ENCODE results near the gene KRTAP19-1. TPM values are rescaled to one million over a fixed set of nuclear protein-coding genes. Genes with fewer than 3 reads are reported as not detected.
"Not testable (repeated sequence)": the region's sequence is repeated elsewhere in the genome, so short reads cannot be mapped to it uniquely, and the experiment has no call there.

Gene KRTAP19-1
- total RNA-seq, result not detected in 2 replicates

DNA sequence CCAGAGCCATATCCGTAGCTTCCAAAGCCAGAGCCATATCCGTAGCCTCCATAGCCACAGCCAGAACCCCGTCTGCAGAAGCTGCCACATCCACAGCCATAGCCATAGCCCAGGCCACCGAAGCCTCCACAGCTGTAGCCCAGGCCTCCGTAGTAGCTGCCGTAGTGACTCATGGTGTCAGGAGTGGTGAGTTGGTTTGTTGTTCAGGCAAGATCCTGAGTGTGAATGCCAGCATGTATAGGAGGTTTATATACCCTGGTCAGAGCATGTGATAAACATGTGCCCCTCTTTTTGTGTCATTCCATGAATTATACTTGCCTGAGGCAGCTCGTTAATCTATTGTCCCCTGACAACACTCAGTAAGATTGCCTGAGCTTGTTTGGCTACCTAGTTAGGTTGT lies at the start of gene KRTAP19-1:
Gene KRTAP19-1 (minus strand): TSS at position 223 of the 400 bp plus-strand sequence. CDS start 50 bp downstream, at position 173.
- no peak for DNase-seq (ENCODE audit: low read depth)

DNA sequence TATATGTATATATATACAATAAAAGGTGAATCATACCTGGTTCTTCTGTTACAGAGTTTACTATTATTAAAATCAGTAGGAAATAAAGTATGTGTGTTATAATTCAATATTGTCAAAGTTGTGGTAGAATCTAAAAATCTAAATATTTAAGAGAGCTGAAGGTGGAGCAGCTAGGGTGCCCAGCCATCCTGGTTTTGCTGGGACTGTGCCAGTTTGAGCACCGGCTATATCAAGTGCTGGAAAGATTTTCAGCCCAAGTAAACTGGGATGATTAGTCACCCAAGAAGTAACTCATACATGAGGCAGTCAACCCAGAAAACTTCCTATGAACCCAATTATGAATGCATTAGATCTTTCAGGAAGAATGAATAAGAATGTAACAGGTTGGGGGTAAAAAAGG lies 38.7 kb upstream of the KRTAP19-1 start:
- no peak for DNase-seq (ENCODE audit: low read depth)

DNA sequence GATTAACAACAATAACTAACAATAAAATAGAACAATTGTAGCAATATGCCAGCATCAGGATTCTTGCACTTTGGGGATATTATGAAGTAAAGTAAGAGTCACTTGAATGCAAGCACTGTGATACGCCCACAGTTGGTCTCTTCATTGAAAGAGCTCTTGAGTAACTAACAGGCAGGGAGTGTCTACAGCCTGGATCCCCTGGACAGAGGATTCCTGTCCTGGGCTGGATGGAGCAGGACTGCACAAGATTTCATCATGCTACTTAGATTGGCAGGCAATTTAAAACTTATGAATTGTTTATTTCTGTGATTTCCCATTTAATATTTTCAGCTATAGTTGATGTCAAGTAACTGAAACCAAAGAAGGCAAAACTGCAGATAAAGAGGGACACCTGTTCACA lies 35.5 kb upstream of the KRTAP19-1 start:
- DNase-seq (ENCODE audit: low read depth), result no peak

DNA sequence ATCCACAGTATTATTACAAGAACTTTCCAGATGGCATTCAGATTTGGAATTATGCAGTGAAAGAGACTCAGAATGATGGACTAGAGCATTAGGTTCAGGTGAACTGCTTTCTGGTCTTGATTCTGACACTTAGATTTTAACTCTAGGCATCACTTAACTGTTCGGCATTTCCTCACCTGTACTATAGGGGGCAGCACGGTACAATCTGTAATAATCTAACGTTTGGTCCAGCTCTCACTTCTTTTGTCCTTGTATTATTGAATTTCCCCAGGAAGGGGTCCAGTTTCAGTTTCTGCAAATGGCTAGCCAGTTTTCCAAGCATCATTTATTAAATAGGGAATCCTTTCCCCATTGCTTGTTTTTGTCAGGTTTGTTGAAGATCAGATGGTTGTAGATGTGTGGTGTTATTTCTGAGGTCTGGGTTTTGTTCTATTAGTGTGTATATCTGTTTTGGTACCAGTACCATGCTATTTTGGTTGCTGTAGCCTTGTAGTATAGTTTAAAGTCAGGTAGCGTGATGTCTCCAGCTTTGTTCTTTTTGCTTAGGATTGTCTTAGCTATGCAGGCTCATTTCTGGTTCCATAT lies 25.5 kb upstream of the KRTAP19-1 start:
- DNase-seq (ENCODE audit: low read depth), result not testable (repeated sequence)

DNA sequence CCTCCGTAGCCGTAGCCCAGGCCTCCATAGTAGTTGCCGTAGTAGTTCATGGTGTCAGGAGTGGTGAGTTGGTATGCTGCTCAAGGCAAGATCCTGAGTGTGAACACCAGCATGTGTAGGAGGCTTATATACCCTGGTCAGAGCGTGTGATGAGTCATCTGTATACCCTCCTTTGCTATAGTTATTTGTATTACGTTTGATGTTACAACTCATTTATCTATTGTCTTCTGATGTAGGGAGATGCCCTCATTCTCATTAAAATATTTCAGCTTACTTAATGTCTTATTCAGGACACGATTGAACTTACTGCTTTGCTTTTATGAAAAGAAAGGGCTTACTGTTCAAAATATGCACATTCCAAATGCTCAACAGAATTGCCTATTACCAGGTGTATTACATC lies 21.9 kb upstream of the KRTAP19-1 start, which contains the start of gene KRTAP19-5:
Gene KRTAP19-5 (minus strand): TSS at position 101 of the 400 bp plus-strand sequence. CDS start 51 bp downstream, at position 50.
- DNase-seq (ENCODE audit: low read depth), result no peak

DNA sequence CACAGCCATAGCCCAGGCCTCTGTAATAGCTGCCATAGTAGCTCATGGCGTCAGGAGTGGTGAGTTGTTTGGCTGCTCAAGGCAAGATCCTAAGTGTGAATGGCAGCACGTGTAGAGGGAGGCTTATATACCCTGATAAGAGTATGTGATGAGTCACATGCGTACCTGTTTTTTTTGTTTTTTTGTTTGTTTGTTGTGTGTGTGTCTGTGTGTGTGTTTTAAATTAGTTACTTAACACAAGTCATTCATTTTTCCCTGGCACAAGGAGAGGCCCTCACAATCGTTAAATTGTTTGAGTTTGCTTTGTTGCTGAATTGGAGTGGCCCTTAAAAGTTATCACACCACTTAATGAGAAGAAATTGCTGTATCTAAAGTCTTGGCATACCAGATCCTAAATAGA lies 16.9 kb upstream of the KRTAP19-1 start, which contains the start of gene KRTAP19-4:
Gene KRTAP19-4 (minus strand): TSS at position 101 of the 400 bp plus-strand sequence. CDS start 55 bp downstream, at position 46.
- DNase-seq (ENCODE audit: low read depth), result no peak

DNA sequence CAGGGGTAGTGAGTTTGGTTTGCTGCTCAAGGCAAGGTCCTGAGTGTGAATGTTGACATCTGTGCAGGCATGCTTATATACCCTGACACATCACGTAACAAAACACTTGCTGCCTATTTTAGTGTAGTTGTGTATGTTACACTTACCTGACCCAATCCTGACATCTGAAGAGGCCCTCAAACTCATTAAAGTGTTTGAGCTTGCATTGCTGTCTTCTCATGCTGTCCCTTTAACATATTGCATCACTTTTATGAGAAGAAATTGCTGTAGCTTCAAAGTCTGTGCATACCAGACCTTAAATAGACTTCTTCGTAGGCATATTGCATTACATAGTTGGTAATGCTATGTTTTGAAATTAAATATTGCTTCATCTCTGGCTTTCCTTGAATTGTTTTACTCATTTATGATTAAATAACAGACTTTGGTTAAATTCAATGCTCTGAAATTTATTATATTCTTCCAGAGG lies 11.8 kb upstream of the KRTAP19-1 start, which contains the start of gene KRTAP19-3:
Gene KRTAP19-3 (minus strand): TSS at position 51 of the 466 bp plus-strand sequence. CDS start 56 bp downstream, outside the sequence.
- DNase-seq (ENCODE audit: low read depth), result no peak

DNA sequence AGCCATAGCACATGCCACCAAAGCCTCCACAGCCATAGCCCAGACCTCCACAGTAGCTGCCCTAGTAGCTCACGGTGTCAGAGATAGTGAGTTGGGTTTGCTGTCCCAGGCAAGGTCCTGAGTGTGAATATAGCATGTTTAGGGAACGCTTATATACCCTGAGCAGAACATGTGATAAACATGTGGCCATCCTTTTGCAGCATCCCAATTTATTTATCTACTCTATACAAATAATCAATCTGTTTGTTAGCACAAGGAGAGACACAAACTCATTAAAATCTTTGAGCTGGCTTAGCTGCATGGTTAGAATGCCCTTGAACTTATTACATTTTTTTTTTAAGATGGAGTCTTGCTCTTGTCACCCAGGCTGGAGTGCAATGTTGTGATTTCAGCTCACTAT lies 7.2 kb upstream of the KRTAP19-1 start, which contains the start of gene KRTAP19-2:
Gene KRTAP19-2 (minus strand): TSS at position 101 of the 400 bp plus-strand sequence. CDS start 88 bp downstream, at position 13.
- no peak for DNase-seq (ENCODE audit: low read depth)

DNA sequence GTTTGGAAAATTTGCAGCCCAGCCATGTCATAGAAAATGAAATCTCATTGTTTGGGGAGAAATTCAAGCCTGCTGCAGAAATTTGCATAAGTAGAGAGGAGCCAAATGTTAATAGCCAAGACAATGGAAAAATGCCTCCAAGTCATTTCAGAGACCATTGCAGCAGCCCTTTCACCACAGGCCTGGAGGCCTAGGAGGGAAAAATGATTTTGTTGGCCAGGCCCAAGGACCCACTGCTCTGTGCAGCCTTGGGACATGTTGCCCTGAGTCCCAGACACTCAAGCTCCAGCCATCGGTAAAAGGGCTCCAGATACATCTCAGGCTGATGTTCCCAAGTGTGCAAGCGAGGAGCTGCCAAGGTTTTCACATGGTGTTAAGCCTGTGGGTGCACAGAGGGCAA lies 6.0 kb upstream of the KRTAP19-1 start:
- no peak for DNase-seq (ENCODE audit: low read depth)

DNA sequence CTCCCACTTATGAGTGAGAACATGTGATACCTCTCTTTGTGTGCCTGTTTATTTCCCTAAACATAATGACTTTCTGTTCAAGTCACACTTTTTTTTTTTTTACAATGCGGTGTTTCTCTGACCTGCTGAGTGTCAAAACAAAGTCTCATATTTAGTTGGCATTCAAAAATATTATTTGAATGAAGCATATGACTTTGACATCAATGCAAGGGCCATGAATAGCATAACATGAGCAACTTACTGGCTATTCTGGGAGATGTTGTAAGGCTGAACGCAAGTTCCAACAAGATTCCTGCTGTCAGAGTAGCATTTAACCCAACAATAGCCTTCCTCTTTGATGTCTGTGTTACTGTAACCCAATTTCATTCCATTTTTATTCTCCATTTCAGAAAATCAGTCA lies 2.0 kb upstream of the KRTAP19-1 start:
- no peak for DNase-seq (ENCODE audit: low read depth)

DNA sequence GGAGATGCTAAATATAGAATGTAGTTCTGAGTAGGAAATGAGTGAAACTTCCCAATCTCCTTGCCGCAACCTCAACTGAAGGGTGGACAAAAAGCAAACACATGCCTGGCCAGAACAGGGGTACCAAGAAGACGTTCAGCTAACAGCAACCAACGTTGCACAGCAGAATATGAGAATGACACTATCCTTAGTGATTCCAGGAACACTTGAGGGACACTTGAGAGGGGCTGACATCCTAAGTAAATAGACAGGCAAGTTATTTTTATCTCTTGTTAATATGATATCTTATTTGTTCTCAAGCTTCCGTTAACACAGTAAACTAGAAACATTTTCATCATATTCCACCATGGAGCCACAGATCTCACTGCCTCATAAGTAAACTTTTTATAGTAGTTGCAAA lies 908 bp downstream of the KRTAP19-1 start:
- DNase-seq (ENCODE audit: low read depth), result no peak

DNA sequence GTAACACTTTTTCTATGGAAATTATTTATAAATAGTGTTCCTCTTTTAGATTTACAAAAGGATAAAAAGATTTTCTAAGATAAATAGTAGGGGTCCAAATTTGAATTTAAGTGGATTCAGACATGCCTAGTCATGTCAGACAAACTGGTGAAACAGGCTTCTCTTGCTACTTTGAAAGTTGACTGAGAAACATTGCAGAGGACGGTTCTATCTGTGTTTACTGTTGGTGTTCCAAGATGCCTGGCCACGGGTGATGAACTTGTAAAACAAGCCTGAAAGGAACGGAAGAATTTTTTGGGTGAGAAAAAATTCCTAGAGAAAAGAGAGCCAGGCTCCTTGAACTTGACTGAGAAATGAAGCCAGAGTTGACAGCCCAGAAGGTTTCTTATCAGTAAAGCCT lies 2.2 kb downstream of the KRTAP19-1 start:
- no peak for DNase-seq (ENCODE audit: low read depth)

DNA sequence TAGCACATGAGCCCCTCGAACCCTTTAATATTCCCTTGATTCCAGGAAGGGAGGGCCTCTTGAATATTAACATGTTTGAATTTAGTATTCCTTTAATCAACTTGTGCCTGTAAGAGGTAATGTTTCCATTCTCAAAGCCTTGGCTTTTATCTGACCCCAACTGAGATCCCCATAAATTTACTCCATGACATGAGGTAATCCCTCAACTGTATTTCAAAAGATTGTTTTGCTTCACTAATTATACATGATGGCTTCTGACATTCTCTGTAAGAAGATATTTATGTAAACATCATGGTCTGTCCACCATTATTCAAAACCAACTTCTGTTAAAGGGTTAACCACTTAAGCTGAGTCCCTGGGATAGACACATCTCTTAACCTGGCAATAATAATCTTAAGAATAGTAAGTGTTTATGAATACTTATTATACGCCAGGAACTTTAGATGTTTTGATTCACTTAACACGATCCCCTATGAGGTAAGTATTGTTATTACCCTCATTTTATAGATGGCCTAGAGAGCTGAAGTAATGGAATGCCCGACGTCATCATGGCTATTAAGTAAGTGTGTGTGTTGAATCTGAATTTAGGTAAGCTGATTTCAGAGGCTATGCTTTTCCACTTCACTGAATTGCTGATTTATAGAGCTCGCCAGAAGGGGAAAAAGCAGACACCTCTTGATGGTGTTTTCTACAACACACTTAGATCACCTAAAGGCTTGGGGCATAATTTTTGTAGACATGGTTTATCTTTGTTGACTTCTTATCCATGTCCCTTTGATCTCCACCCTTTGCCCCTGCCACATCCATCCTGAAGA lies 11.1 kb downstream of the KRTAP19-1 start:
- DNase-seq (ENCODE audit: low read depth), result no peak

DNA sequence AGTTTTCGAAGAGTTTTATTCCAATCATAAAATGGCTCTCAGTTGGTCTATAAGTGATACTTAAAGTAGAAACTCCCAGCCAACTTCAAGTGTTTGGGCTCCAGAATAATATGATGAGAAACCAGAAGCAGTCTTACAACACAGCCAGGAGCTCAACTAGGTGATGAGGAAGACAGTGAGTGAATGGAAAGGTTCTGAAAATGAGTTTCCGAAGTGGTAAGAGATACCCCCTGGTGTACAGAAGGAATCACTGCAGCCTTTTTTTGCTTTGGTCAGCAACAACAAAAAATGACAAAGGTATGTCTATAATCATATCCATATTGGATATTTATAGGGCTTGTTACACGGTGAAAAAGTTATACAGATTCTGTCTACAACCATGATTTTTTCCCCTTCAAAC lies 16.5 kb downstream of the KRTAP19-1 start:
- DNase-seq (ENCODE audit: low read depth), result no peak

DNA sequence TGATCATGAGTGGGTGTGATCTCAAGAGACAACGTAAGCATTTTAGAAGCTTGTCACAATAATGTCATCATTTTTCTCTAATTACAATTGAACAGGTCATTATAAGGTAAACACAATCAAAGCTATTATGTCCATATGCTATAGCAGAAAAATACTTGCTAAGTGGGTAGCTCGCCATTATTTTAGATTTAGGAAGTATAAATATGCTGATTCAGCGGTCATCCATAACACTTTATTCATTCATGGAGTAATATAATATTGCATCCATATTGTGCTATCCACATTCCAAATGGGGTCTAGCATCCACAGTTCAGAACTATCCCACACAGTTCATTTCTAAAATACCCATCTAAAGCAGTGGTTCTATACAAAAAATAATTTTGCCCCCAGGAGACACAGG lies 31.7 kb downstream of the KRTAP19-1 start:
- DNase-seq (ENCODE audit: low read depth), result no peak

DNA sequence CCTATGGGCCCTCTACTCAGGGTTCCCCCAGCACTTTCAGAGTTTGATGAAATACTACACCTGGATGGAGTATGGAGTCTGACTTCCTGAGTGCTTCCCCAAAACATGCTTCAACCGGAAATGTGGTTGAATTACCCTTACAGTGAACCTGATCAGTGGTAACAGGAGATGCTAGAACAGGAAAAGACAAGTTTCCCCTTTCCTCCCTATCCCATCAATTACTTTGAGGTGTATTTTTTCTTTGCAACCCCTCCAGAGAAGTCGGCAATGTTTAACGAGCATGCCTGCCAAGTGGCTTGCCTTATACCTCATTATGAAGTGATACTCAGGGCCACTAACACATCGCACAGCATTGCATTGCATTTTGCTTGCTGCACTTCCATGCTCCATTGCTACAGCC lies 33.1 kb downstream of the KRTAP19-1 start:
- no peak for DNase-seq (ENCODE audit: low read depth)

DNA sequence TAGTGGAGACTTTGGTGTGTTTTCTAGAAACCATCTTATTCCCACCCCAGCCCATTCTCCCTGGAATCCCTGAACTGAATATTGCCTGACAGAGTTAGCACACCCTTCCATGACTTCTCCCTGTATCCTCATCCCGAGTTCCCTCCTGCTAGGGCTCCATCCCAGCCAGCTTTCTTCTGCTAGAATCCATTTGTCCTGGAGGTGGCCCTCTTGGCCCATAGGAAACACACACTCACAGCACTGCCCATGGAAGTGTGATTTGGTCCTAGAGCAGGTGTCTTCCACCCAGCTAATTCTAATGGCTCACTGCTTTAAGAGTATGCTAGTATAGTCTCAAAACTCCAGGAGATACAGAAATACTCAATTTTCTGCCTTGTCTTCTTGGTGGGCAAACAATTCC lies 36.0 kb downstream of the KRTAP19-1 start:
- no peak for DNase-seq (ENCODE audit: low read depth)

DNA sequence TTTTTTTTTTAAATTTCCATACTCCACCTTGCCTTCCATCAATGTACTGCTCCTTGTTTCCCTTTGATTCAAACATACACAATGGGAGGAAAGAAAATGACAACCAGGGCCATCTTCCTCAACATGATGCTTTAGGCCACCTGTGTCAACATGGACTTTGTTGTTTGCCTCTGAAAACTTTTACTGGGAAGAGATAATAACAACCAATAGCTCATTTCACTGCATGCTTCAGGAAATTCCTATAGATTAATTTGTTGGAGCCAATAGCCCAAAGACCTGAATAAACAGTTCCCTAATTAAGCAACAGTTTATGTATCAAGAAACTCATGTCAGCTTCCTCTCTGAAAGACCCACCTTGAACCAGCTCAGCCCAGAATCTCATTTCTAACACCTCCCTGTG lies 36.9 kb downstream of the KRTAP19-1 start:
- no peak for DNase-seq (ENCODE audit: low read depth)

DNA sequence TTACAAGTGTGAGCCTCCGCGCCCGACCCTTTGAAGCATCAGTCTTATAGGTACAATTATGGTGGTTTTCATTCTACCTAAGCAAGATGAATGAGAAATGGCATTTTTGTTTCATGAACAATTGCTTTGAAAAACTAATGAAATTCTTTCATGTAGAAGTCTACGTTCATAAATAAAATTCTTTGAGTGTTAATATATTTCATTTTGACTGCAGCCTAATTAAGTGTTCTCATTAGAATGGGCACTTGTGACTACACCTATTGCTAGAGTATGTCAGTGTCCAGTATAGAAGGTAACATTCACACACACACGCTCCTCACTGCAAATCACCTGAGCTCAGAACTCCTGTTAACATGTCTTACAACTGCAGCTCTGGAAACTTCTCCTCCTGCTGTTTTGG lies 40.2 kb downstream of the KRTAP19-1 start, which contains the start of gene KRTAP15-1:
Gene KRTAP15-1 (plus strand): TSS at position 301 of the 400 bp plus-strand sequence. CDS start 53 bp downstream, at position 354.
- no peak for DNase-seq (ENCODE audit: low read depth)

DNA sequence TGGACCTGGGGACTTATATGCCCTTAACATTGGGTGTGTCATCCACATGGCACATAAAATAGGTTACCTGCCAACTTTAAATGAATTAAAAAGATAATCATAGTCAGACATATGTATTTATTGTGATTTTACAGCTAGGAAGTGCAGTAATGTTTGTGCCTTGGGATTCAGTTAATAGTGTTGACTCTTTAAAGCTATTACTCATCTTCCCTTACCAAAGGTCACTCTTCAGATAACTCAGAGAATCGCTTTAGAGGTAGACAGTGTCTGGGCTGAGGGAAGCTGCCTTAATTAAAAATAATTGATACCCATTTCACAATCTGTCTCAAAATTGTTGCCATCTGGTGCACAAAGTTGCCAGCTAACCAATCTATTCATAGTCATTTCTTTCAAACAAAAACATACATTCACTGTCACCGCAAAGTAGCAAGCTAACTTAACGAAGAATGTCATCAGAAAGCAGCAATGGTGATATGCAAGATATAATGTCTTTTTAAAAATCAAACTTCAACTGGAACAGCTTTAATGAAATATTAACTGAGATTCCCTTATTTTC lies 43.1 kb downstream of the KRTAP19-1 start:
- DNase-seq (ENCODE audit: low read depth), result no peak

DNA sequence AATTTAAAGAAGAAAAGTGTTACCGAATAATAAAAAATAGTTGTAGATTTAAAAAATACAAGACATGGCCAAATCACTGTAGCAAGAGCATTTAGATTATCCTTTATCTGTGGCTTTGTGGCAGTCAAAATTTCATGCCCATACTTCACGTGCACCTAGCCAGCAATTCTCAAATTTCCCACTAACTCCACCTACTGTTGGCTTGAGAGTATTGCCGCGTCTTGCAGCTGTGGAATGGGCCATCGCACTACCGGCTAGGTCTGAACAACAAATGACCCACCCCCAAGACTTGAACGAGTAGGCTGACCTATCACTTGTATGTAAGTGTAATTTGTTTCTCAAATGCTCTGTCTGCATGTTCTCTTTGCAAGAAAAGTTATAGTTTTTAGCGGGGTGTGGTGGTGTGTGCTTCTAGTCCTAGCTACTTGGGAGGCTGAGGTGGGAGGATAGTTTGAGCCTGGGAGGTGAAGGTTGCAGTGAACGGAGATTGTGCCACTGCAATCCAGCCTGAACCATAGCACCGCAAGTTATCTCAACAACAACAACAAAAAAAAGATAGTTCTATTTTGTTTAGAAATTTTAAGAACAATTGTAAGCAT lies 46.0 kb downstream of the KRTAP19-1 start:
- DNase-seq (ENCODE audit: low read depth), result no peak

DNA sequence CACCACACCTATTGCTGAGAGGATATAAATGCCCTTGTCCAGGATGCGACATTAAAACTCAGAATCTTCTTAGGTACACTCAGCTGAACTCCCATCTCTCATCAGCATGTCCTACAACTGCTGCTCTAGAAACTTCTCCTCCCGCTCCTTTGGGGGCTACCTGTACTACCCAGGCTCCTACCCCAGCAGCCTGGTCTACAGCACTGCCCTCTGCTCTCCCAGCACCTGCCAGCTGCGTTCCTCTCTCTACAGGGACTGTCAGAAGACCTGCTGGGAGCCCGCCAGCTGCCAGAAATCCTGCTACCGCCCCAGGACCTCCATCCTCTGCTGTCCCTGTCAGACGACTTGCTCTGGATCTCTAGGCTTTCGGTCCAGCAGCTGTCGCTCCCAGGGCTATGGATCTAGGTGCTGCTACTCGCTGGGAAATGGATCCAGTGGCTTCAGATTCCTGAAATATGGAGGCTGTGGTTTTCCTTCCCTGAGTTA lies 50.0 kb downstream of the KRTAP19-1 start, which contains the start of gene KRTAP13-4:
Gene KRTAP13-4 (plus strand): TSS at position 51 of the 486 bp plus-strand sequence. CDS start 56 bp downstream, at position 107.
- no peak for DNase-seq (ENCODE audit: low read depth)

Measured in renal cortical epithelial cell (primary cell).